OCI-LY3 (cell line): ENCODE data around the gene SSR4.

Experiments used
- CTCF ChIP-seq: fragments of 200-600, 300-600 bp; sonication (generic); IDR thresholded peaks from 2 replicates; pipeline ENCODE4 v1.5.1; 2014; ENCODE audit warnings: antibody characterized with exemption, low read length, low read depth
- EZH2phosphoT487 ChIP-seq: fragments of 200-600 bp; shearing (Covaris generic); IDR thresholded peaks from 2 replicates; pipeline ENCODE4 v1.6.1; 2018; ENCODE audit warnings: antibody characterized with exemption, mixed run types, low read depth

- TF ChIP-seq CTCF: peak; percentile 38
- TF ChIP-seq EZH2phosphoT487: no peak
Observed at GRCh38 chrX:153768311-153769157, 25.9 kb upstream of the SSR4 start.
